Neuronal stem cell (in vitro differentiated cells): ENCODE measurements around the gene FAM229B.

ENCODE experiments used
- DNase-seq: peaks from one replicate; pipeline ENCODE4 v3.0.0-alpha.2; 2013; ENCODE audit warnings: low spot score
- H2AFZ ChIP-seq: one replicate; pipeline ENCODE4 v1.6.1; 2013; ENCODE audit warnings: mild to moderate bottlenecking, low read length, inconsistent platforms
- H2AK5ac ChIP-seq: 2 replicates; pipeline ENCODE4 v1.6.1; 2013; ENCODE audit warnings: low read depth, mild to moderate bottlenecking, inconsistent platforms, low read length, moderate library complexity, mixed read lengths
- H2BK120ac ChIP-seq: 2 replicates; pipeline ENCODE4 v1.6.1; 2013; ENCODE audit warnings: low read depth, mild to moderate bottlenecking, inconsistent platforms, low read length, moderate library complexity, mixed read lengths
- H2BK12ac ChIP-seq: one replicate; pipeline ENCODE4 v1.6.1; 2013; ENCODE audit warnings: low read length, inconsistent platforms
- H2BK15ac ChIP-seq: 2 replicates; pipeline ENCODE4 v1.6.1; 2013; ENCODE audit warnings: mild to moderate bottlenecking, low read length, inconsistent platforms, mixed read lengths
- H2BK5ac ChIP-seq: one replicate; pipeline ENCODE4 v1.6.1; 2013; ENCODE audit warnings: inconsistent platforms, mild to moderate bottlenecking, low read length, moderate library complexity
- H3K14ac ChIP-seq: one replicate; pipeline ENCODE4 v1.6.1; 2013; ENCODE audit warnings: low read length, inconsistent platforms
- H3K18ac ChIP-seq: 2 replicates; pipeline ENCODE4 v1.6.1; 2013; ENCODE audit warnings: low read length, inconsistent platforms
- H3K23ac ChIP-seq: 2 replicates; pipeline ENCODE4 v1.6.1; 2013; ENCODE audit warnings: low read depth, mild to moderate bottlenecking, mixed read lengths, low read length, inconsistent platforms; ENCODE audit not compliant: poor library complexity
- H3K27ac ChIP-seq: replicated peaks from 3 replicates; pipeline ENCODE4 v1.5.1; 2013; ENCODE audit warnings: low read length, inconsistent platforms
- H3K27me3 ChIP-seq, 3 experiments: 2 replicates each; pipeline ENCODE4 v1.6.1; 2013; ENCODE audit warnings: low read length in 3 of 3, mild to moderate bottlenecking in 2 of 3, inconsistent platforms in 1 of 3, low read depth in 1 of 3, mixed read lengths in 1 of 3, moderate library complexity in 1 of 3; ENCODE audit not compliant: control insufficient read depth in 3 of 3, insufficient read depth in 3 of 3
- H3K36me3 ChIP-seq, 2 donors: replicated peaks in 1 of 2; 2 replicates each; pipeline ENCODE4 v1.6.1; 2013; ENCODE audit warnings: low read length in 2 of 2; ENCODE audit not compliant: control insufficient read depth in 2 of 2, insufficient read depth in 2 of 2
- H3K4ac ChIP-seq: 2 replicates; pipeline ENCODE4 v1.6.1; 2013; ENCODE audit warnings: inconsistent platforms, mild to moderate bottlenecking, low read length, moderate library complexity
- H3K4me1 ChIP-seq, 2 donors: 1 replicate in 1 of 2; 2 replicates in 1 of 2; pipeline ENCODE4 v1.6.1; 2013; ENCODE audit warnings: low read length in 2 of 2, low read depth in 1 of 2; ENCODE audit not compliant: control insufficient read depth in 2 of 2, insufficient read depth in 1 of 2
- H3K4me2 ChIP-seq: one replicate; pipeline ENCODE4 v1.6.1; 2013; ENCODE audit warnings: mild to moderate bottlenecking, low read length, inconsistent platforms; ENCODE audit not compliant: insufficient read depth, poor library complexity, severe bottlenecking
- H3K4me3 ChIP-seq, 2 donors: 2 replicates each; pipeline ENCODE4 v1.5.1; 2013; ENCODE audit warnings: low read length in 2 of 2, mild to moderate bottlenecking in 2 of 2, inconsistent platforms in 1 of 2, moderate library complexity in 1 of 2
- H3K79me1 ChIP-seq: one replicate; pipeline ENCODE4 v1.6.1; 2013; ENCODE audit warnings: low read depth, mild to moderate bottlenecking, inconsistent platforms, low read length, moderate library complexity
- H3K9ac ChIP-seq: one replicate; pipeline ENCODE4 v1.6.1; 2013; ENCODE audit warnings: mild to moderate bottlenecking, low read depth, low read length, inconsistent platforms; ENCODE audit not compliant: poor library complexity
- H3K9me3 ChIP-seq, 2 donors: replicated peaks in 1 of 2; 2 replicates each; pipeline versions ENCODE3 to v1.6.1; 2013; ENCODE audit warnings: low read length in 2 of 2, mild to moderate bottlenecking in 2 of 2, inconsistent platforms in 1 of 2, low read depth in 1 of 2, mixed read lengths in 1 of 2, moderate library complexity in 1 of 2; ENCODE audit not compliant: control insufficient read depth in 2 of 2, insufficient read depth in 1 of 2
- H4K8ac ChIP-seq: one replicate; pipeline ENCODE4 v1.6.1; 2013; ENCODE audit warnings: low read depth, mild to moderate bottlenecking, inconsistent platforms, low read length, moderate library complexity
- H4K91ac ChIP-seq: one replicate; pipeline ENCODE4 v1.6.1; 2013; ENCODE audit warnings: low read length, low read depth, mild to moderate bottlenecking, inconsistent platforms; ENCODE audit not compliant: poor library complexity
- WGBS, 2 donors: extraction: QIAGEN DNeasy Blood & Tissue Kit; methylation state at CpG; one replicate each; pipeline ENCODE4 v1.1.7; 2013; ENCODE audit warnings: missing lambda C conversion rate in 2 of 2, mixed read lengths in 1 of 2; ENCODE audit not compliant: insufficient read length in 2 of 2, insufficient replicate concordance in 1 of 2; ENCODE audit errors: extremely low coverage in 2 of 2; 5-methylcytosine and 5-hydroxymethylcytosine counted together

FAM229B gene

GRCh38 chr6:112150363-112150762 lies 63.0 kb downstream of the FAM229B start:
- Histone ChIP-seq H3K23ac (no peak overlapping the region), H3K4ac (no peak overlapping the region), H4K91ac (no peak overlapping the region), H3K18ac (no peak overlapping the region), H2BK5ac (no peak overlapping the region), H3K79me1 (no peaks in the 10 kb centered on the region), H3K4me1 (no peaks in the 10 kb centered on the region), H3K4me2 (no peak overlapping the region), H3K9ac (no peak overlapping the region), H2BK12ac (no peak overlapping the region), H2BK120ac (no peak overlapping the region), H2AFZ (peak overlapping the region; percentile 27), H3K14ac (no peak overlapping the region), H3K36me3 (no peaks in the 10 kb centered on the region), H2AK5ac (no peak overlapping the region), H4K8ac (no peak overlapping the region), H3K27ac (no peak overlapping the region), H3K9me3 (no peaks in the 10 kb centered on the region), H3K4me3 (no peak overlapping the region), H2BK15ac (no peak overlapping the region), H3K27me3 (no peaks in the 10 kb centered on the region)
- no peak for DNase-seq
- no CpG with 5 or more reads among the region's 5 CpGs for WGBS, 2 donors
